GM12864 (cell line): ENCODE data around the gene TMEM39B.
"Not testable (repeated sequence)": the region's sequence is repeated elsewhere in the genome, so short reads cannot be mapped to it uniquely, and the experiment has no call there.

Source experiments
- DNase-seq: peaks from one replicate; pipeline ENCODE4 v3.0.0-alpha.2; 2011; ENCODE audit warnings: low read depth
- H3K4me3 ChIP-seq: 2 replicates; pipeline ENCODE4 v1.5.1; 2011; ENCODE audit warnings: mild to moderate bottlenecking, low read depth, low read length, control low read depth
- TF ChIP-seq, protein P1 (sequence below): IDR thresholded peaks from 2 replicates; pipeline ENCODE4 v1.5.1; 2011; ENCODE audit warnings: low read depth, mild to moderate bottlenecking, moderate library complexity, low read length, control low read depth, inconsistent platforms; ENCODE audit errors: missing control alignments

The TMEM39B gene

DNA sequence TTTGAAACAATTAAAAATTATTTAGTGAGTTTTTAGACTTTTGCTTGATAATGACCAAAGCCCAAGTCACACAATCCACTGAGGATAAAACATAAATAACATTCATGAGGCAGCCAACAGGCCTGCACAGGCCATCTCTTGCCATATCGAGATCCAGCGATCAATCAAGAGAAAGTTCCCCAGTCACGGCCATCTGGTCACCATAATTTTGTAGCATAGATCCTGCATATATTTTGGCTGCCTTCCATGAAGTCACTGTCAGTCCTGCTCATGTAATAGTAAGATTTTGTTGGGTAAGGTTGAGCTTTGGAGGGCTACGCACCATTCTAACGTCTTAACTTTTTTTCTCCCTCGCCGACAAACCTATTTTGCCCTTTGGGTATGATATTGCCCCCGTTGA lies 52.6 kb downstream of the TMEM39B start:
- no peak for DNase-seq
- no peak overlapping the region for H3K4me3 ChIP-seq
- TF ChIP-seq, protein P1, sequence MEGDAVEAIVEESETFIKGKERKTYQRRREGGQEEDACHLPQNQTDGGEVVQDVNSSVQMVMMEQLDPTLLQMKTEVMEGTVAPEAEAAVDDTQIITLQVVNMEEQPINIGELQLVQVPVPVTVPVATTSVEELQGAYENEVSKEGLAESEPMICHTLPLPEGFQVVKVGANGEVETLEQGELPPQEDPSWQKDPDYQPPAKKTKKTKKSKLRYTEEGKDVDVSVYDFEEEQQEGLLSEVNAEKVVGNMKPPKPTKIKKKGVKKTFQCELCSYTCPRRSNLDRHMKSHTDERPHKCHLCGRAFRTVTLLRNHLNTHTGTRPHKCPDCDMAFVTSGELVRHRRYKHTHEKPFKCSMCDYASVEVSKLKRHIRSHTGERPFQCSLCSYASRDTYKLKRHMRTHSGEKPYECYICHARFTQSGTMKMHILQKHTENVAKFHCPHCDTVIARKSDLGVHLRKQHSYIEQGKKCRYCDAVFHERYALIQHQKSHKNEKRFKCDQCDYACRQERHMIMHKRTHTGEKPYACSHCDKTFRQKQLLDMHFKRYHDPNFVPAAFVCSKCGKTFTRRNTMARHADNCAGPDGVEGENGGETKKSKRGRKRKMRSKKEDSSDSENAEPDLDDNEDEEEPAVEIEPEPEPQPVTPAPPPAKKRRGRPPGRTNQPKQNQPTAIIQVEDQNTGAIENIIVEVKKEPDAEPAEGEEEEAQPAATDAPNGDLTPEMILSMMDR: no peak

DNA sequence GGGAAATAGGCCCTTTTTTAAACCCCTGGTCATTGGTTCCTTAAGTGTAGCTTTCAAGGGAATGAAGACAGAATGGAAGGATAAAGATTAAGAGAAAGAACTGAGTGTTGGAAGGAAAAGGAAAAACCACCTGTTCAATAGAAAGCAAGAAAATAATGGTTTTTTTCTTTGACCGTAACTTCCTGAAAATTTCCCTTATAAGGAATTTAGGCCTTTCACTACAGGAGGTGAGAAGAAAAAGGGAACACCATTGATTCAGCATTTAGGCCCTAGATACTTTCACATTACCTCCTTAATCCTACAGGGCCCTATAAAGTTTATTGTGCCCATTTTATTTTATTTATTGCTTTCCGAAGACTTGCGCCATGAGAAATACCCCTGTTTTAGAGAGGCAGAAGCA lies 54.0 kb downstream of the TMEM39B start:
- TF ChIP-seq, protein P1: no peak
- H3K4me3 ChIP-seq: no peak overlapping the region
- DNase-seq: no peak

DNA sequence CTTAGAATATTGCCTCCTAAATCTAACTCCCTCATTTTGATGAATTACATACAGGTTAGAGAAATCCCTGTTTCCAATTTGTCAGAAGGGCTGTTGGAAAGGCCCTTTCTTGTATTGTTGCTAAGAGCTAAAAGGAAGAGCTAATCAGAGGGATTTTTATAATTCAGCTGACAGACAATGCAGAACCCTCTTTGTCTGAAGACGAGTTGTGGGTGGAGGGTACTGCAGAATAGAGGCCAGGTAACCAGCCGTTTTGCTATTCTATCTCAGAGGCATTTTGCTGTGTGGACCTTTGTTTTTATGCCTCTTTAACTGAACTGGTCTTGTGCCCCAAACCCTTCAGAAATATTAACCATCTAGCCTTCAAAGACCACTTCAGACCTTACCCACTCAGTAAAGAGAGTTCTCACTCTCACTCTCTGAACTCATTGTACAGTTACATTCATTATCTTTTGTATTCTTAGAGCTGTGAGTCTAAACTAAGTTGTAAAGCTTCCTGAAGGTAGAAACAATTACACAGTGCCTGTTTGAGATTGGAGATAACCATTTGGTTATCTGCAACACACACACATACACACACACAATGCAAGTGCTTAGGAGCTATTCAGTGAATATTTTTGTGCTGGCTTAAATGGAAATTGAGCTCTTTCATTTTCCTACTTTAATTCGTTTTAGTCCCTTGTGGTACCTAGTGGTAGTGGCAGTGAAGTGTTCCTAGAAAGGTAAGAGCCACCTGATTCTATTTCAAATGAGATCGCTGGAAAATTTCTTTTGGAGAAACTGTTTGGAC lies 54.9 kb downstream of the TMEM39B start:
- TF ChIP-seq, protein P1: peak; percentile 8
- no peak overlapping the region for H3K4me3 ChIP-seq
- DNase-seq: no peak

DNA sequence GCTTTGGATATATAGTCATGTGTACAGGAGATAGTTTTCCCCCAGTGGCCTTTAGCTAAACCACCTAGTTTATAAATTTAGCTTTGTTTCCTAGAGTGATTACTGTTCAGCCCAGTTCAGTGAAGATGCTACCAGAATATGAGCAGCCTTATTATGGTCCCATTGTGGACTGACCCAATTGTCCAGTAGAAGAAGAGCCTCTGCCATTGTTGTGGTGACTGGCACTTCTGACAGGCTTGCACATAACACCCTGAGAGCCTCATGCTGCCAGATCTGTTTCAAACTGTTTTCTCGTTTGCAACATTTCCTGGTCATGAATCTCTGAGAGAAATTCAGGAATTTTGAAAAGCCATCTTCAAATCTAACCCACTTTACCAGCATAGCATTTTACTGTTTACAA lies 55.7 kb downstream of the TMEM39B start:
- no peak for DNase-seq

DNA sequence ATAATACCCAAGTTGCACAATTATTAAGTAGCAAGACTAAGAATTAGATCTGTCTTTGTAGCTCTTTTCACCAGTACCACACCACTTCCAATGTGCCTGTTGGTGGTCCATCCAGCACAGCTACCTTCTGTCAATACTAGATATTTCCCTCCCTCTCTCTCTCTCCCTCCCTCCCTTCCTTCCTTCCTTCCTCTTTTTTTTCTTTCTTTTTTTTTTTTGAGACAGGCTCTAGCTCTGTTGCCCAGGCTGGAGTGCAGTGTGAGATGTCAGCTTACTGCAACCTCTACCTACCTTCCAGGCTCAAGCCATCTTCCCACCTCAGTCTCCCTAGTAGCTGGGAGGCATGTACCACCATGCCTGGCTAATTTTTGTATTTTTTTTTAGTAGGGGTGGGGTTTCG lies 56.2 kb downstream of the TMEM39B start:
- TF ChIP-seq, protein P1: no peak
- no peak for DNase-seq

More for the DNA sequence above, 55.7 kb downstream of the TMEM39B start:
- no peak overlapping the region for H3K4me3 ChIP-seq
- TF ChIP-seq, protein P1: no peak

DNA sequence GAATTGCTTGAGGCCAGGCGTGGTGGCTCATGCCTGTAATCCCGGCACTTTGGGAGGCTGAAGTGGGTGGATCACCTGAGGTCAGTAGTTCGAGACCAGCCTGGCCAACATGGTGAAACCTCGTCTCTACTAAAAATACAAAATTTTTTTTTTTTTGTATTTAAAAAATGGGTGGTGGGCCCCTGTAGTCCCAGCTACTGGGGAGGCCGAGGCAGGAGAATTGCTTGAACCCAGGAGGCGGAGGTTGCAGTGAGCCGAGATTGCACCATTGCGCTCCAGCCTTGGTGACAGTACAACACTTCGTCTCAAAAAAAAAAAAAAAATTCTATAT lies 61.2 kb downstream of the TMEM39B start:
- not testable (repeated sequence) for DNase-seq

More for the DNA sequence above, 56.2 kb downstream of the TMEM39B start:
- H3K4me3 ChIP-seq: no peak overlapping the region

DNA sequence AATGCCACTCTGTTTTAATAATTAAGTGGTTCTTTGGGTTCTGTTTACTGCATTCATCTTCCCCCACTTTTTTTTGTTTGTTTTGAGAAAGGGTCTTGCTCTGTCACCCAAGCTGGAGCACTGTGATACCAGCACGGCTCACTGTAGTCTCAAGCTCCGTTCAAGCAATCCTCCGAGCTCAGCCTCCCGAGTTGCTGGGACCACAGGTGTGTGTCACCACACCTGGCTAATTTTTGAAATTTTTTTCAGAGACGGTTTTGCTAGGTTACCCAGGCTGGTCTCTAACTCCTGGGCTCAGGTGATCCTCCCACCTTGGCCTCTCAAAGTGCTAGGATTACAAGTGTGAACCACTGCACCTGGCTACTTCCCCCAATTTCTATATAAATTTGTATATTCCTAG lies 64.4 kb downstream of the TMEM39B start:
- DNase-seq: no peak
- TF ChIP-seq, protein P1: no peak
- no peak overlapping the region for H3K4me3 ChIP-seq

More for the DNA sequence above, 61.2 kb downstream of the TMEM39B start:
- not testable (repeated sequence) for H3K4me3 ChIP-seq
